IMR-90 (cell line): ENCODE data around the gene PRKAR1B. TPM values are rescaled to one million over a fixed set of nuclear protein-coding genes. Genes with fewer than 3 reads are reported as not detected.

Experiments used
- ATAC-seq: fragments of 200-7000 bp; cut with Tn5 transposase; 2 replicates; pipeline ENCODE4 v1.9.1; 2020; ENCODE audit warnings: low read depth, mild to moderate bottlenecking, moderate library complexity
- BruUV-seq: library from RNA; stranded (reverse); fragments of 400-500 nt; replicated peaks from 2 replicates; lab custom pipeline; 2021; lab: Mats Ljungman, UMichigan
- CTCF ChIA-PET: fragments of 300-600 bp; formaldehyde crosslinking; extraction: SDS; loops from one replicate; lab custom pipeline; 2021; ENCODE audit warnings: antibody characterized with exemption; lab: Yijun Ruan, JAX
- POLR2A ChIA-PET: fragments of 300-600 bp; sonication (Branson Sonifier 250); formaldehyde crosslinking; loops from one replicate; lab custom pipeline; 2022; ENCODE audit warnings: antibody characterized with exemption; ENCODE audit not compliant: unreplicated experiment; lab: Charles Lee
- DNase-seq: peaks from one replicate; pipeline ENCODE4 v3.0.0; 2013
- H2AFZ ChIP-seq: replicated peaks from 2 replicates; pipeline ENCODE3; 2013; ENCODE audit warnings: low read length, mild to moderate bottlenecking; ENCODE audit not compliant: poor library complexity
- H2AK5ac ChIP-seq: 2 replicates; pipeline ENCODE4 v1.6.1; 2013; ENCODE audit warnings: low read depth, low read length, inconsistent platforms
- H2AK9ac ChIP-seq: replicated peaks from 2 replicates; pipeline ENCODE3; 2013; ENCODE audit warnings: mild to moderate bottlenecking, low read depth, low read length, moderate library complexity; ENCODE audit not compliant: poor library complexity
- H2BK120ac ChIP-seq: 2 replicates; pipeline ENCODE4 v1.6.1; 2013; ENCODE audit warnings: low read depth, low read length, inconsistent platforms
- H2BK15ac ChIP-seq: 3 replicates; pipeline ENCODE4 v1.6.1; 2013; ENCODE audit warnings: low read depth, low read length, inconsistent platforms
- H2BK20ac ChIP-seq: 2 replicates; pipeline ENCODE4 v1.6.1; 2013; ENCODE audit warnings: low read depth, mild to moderate bottlenecking, inconsistent platforms, low read length, moderate library complexity
- H2BK5ac ChIP-seq: 2 replicates; pipeline ENCODE4 v1.6.1; 2013; ENCODE audit warnings: mild to moderate bottlenecking, low read depth, low read length, inconsistent platforms; ENCODE audit not compliant: poor library complexity, severe bottlenecking
- H3K14ac ChIP-seq: replicated peaks from 2 replicates; pipeline ENCODE4 v1.6.1; 2013; ENCODE audit warnings: low read depth, low read length, inconsistent platforms
- H3K18ac ChIP-seq: 2 replicates; pipeline ENCODE4 v1.6.1; 2013; ENCODE audit warnings: low read depth, low read length, control low read depth
- H3K23ac ChIP-seq: 2 replicates; pipeline ENCODE4 v1.6.1; 2013; ENCODE audit warnings: low read depth, low read length, inconsistent platforms
- H3K27ac ChIP-seq: 2 replicates; pipeline ENCODE4 v1.5.1; 2013; ENCODE audit warnings: mild to moderate bottlenecking, control low read depth, low read length; ENCODE audit not compliant: insufficient read depth
- H3K27me3 ChIP-seq: 2 replicates; pipeline ENCODE4 v1.6.1; 2013; ENCODE audit warnings: low read length; ENCODE audit not compliant: control insufficient read depth, insufficient read depth
- H3K36me3 ChIP-seq: 2 replicates; pipeline ENCODE4 v1.6.1; 2013; ENCODE audit warnings: low read length, mixed read lengths; ENCODE audit not compliant: control insufficient read depth, insufficient read depth
- H3K4ac ChIP-seq: 2 replicates; pipeline ENCODE4 v1.6.1; 2013; ENCODE audit warnings: low read depth, low read length, inconsistent platforms
- H3K4me1 ChIP-seq: 2 replicates; pipeline ENCODE4 v1.6.1; 2013; ENCODE audit warnings: low read length, mixed read lengths; ENCODE audit not compliant: control insufficient read depth, insufficient read depth
- H3K4me2 ChIP-seq: 2 replicates; pipeline ENCODE4 v1.6.1; 2013; ENCODE audit warnings: low read depth, mild to moderate bottlenecking, control low read depth, low read length, moderate library complexity
- H3K4me3 ChIP-seq: 2 replicates; pipeline ENCODE4 v1.5.1; 2013; ENCODE audit warnings: low read depth, mild to moderate bottlenecking, control low read depth, low read length, moderate library complexity; ENCODE audit not compliant: insufficient read depth
- H3K56ac ChIP-seq: 2 replicates; pipeline ENCODE4 v1.6.1; 2013; ENCODE audit warnings: low read length, inconsistent platforms; ENCODE audit not compliant: insufficient read depth; ENCODE audit errors: extremely low read depth
- H3K79me1 ChIP-seq, 2 experiments: 2 replicates each; pipeline ENCODE4 v1.6.1; 2013; ENCODE audit warnings: low read length in 2 of 2, inconsistent platforms in 1 of 2, low read depth in 1 of 2
- H3K9ac ChIP-seq: 2 replicates; pipeline ENCODE4 v1.6.1; 2013; ENCODE audit warnings: low read depth, low read length, control low read depth
- H3K9me1 ChIP-seq: 2 replicates; pipeline ENCODE4 v1.6.1; 2013; ENCODE audit warnings: low read length, inconsistent platforms; ENCODE audit not compliant: insufficient read depth
- H3K9me3 ChIP-seq: 2 replicates; pipeline ENCODE4 v1.6.1; 2013; ENCODE audit warnings: low read length; ENCODE audit not compliant: control insufficient read depth, insufficient read depth
- H4K20me1 ChIP-seq: 2 replicates; pipeline ENCODE4 v1.6.1; 2013; ENCODE audit warnings: low read length, inconsistent platforms; ENCODE audit not compliant: insufficient read depth
- H4K5ac ChIP-seq: 2 replicates; pipeline ENCODE4 v1.6.1; 2013; ENCODE audit warnings: mild to moderate bottlenecking, low read depth, low read length, control low read depth
- H4K8ac ChIP-seq, 2 experiments: 2 replicates each; pipeline ENCODE4 v1.6.1; 2013; ENCODE audit warnings: low read depth in 2 of 2, low read length in 2 of 2, control low read depth in 1 of 2, inconsistent platforms in 1 of 2
- H4K91ac ChIP-seq: 2 replicates; pipeline ENCODE4 v1.6.1; 2013; ENCODE audit warnings: low read depth, low read length, inconsistent platforms; ENCODE audit not compliant: insufficient read depth
- CEBPB ChIP-seq: IDR thresholded peaks from 2 replicates; pipeline ENCODE4 v1.6.1; 2012; ENCODE audit warnings: low read depth, low read length, improper control_type of control experiment
- CHD1 ChIP-seq: IDR thresholded peaks from 2 replicates; pipeline ENCODE4 v1.6.1; 2012; ENCODE audit warnings: low read depth, low read length, improper control_type of control experiment
- CTCF ChIP-seq: conservative IDR thresholded peaks from 2 replicates; pipeline ENCODE4 v1.5.1; 2012; ENCODE audit warnings: mild to moderate bottlenecking, low read depth, low read length, improper control_type of control experiment
- ELK1 ChIP-seq: fragments of 150-350 bp; IDR thresholded peaks from 2 replicates; pipeline ENCODE4 v1.6.1; 2016; ENCODE audit warnings: low read depth, mild to moderate bottlenecking, low read length, moderate library complexity, borderline replicate concordance
- FOS ChIP-seq: fragments of 150-350 bp; IDR thresholded peaks from 2 replicates; pipeline ENCODE4 v1.6.1; 2016; ENCODE audit warnings: low read depth, low read length
- MAFK ChIP-seq: IDR thresholded peaks from 2 replicates; pipeline ENCODE4 v1.6.1; 2012; ENCODE audit warnings: low read depth, low read length, improper control_type of control experiment
- MAZ ChIP-seq: IDR thresholded peaks from 2 replicates; pipeline ENCODE4 v1.6.1; 2012; ENCODE audit warnings: low read depth, mild to moderate bottlenecking, low read length, improper control_type of control experiment, moderate library complexity, borderline replicate concordance
- MXI1 ChIP-seq: IDR thresholded peaks from 2 replicates; pipeline ENCODE4 v1.6.1; 2012; ENCODE audit warnings: low read depth, mild to moderate bottlenecking, low read length, moderate library complexity, borderline replicate concordance
- NFE2L2 ChIP-seq: fragments of 150-350 bp; IDR thresholded peaks from 2 replicates; pipeline ENCODE4 v1.6.1; 2016; ENCODE audit warnings: low read depth, mild to moderate bottlenecking, low read length
- POLR2A ChIP-seq: IDR thresholded peaks from 2 replicates; pipeline ENCODE4 v1.6.1; 2012; ENCODE audit warnings: mild to moderate bottlenecking, low read depth, low read length
- RFX5 ChIP-seq: IDR thresholded peaks from 2 replicates; pipeline ENCODE4 v1.8.0; 2012; ENCODE audit warnings: low read depth, mild to moderate bottlenecking, low read length, moderate library complexity
- WGBS, 2 experiments: methylation state at CpG; one replicate each; pipeline versions ENCODE4 v1.1.5 to v1.1.7; 2013; ENCODE audit warnings: missing lambda C conversion rate in 2 of 2; ENCODE audit not compliant: insufficient read length in 1 of 2; ENCODE audit errors: extremely low coverage in 2 of 2; 5-methylcytosine and 5-hydroxymethylcytosine counted together
- dilution Hi-C: fragments of 300-500 bp; cut with HindIII; formaldehyde crosslinking; loops from one replicate; pipeline ENCODE4 v1.14.3; 2018; ENCODE audit warnings: low sequenced_read_pairs; ENCODE audit not compliant: unreplicated experiment
- in situ Hi-C: fragments of 300-500 bp; cut with MboI; formaldehyde crosslinking; loops from 3 replicates; pipeline ENCODE4 v1.14.3; 2019; ENCODE audit warnings: low sequenced_read_pairs, inconsistent platforms, mixed read lengths
- intact Hi-C: fragments of 100-400 bp; cut with micrococcal nuclease; formaldehyde crosslinking; loops from 2 replicates; pipeline ENCODE4 v1.10.0; 2022
- polyA plus RNA-seq, 3 experiments: library from polyadenylated mRNA; depleted of rRNA; stranded (reverse); fragments of >200 nt; gene quantifications; 2 replicates each; pipeline ENCODE4 v1.2.3, GENCODE V29; 2012; ENCODE audit warnings: low replicate concordance in 1 of 3
- total RNA-seq: library from RNA; depleted of rRNA; stranded (reverse); fragments of >200 nt; gene quantifications from 2 replicates; pipeline ENCODE4 v1.2.3, GENCODE V29; 2012

Gene PRKAR1B
- total and polyA plus RNA-seq, 2 of the 4 experiments (the other 2 are of a cell fraction), result 15.2 to 20.2 TPM

GRCh38 chr7:533266-533665 is 193.8 kb downstream of the PRKAR1B start:
- H4K91ac ChIP-seq, result no peak overlapping the region
- H2AK5ac ChIP-seq, result no peak overlapping the region
- no peaks in the 10 kb centered on the region for H3K9me3 ChIP-seq
- no peak overlapping the region for H2BK20ac ChIP-seq
- no peaks in the 10 kb centered on the region for H4K20me1 ChIP-seq
- H3K4me3 ChIP-seq, result no peak overlapping the region
- dilution Hi-C loops, result no loop called here
- no peak overlapping the region for H3K23ac ChIP-seq
- H2BK15ac ChIP-seq, result no peak overlapping the region
- in situ Hi-C loops, result loop anchor here (10.0 kb wide), 1 partner anchor 342 kb away; the partner anchor contains the start of gene GET4
- ATAC-seq (no peak), DNase-seq (no peak)
- H4K5ac ChIP-seq, result no peak overlapping the region
- H3K14ac ChIP-seq, result no peak overlapping the region
- POLR2A ChIA-PET, result no interaction called here
- no peak overlapping the region for H3K18ac ChIP-seq
- H3K36me3 ChIP-seq, result no peaks in the 10 kb centered on the region
- H3K56ac ChIP-seq, result no peak overlapping the region
- intact Hi-C loops, result no loop called here
- no peak overlapping the region for H3K9ac ChIP-seq
- H2AK9ac ChIP-seq, result no peak overlapping the region
- H3K27ac ChIP-seq, result no peak overlapping the region
- H4K8ac ChIP-seq, result no peak overlapping the region
- no peak for TF ChIP-seq RFX5
- TF ChIP-seq FOS, result no peak
- no peak for TF ChIP-seq MAZ
- no peak for TF ChIP-seq MAFK
- no peak for TF ChIP-seq CTCF
- TF ChIP-seq POLR2A, result no peak
- no peak for TF ChIP-seq CEBPB
- TF ChIP-seq CHD1, result no peak
- no peak for TF ChIP-seq NFE2L2
- no peak for TF ChIP-seq ELK1
- TF ChIP-seq MXI1, result no peak
- 60% methylated on average over 13 of the region's 17 CpGs; no CpG with 5 or more reads in 1 of the 2 experiments for WGBS, 2 experiments
- H2AFZ ChIP-seq, result peak overlapping the region; percentile 21
- peaks cover 5% of the 10 kb centered on the region for H3K4me1 ChIP-seq
- peaks cover 28% of the 10 kb centered on the region for H3K27me3 ChIP-seq
- BruUV-seq, result no TSS peak
- no peak overlapping the region for H2BK120ac ChIP-seq
- CTCF ChIA-PET, result no interaction called here
- no peak overlapping the region for H3K4me2 ChIP-seq
- no peak overlapping the region for H3K4ac ChIP-seq
- H3K9me1 ChIP-seq, result no peaks in the 10 kb centered on the region
- no peaks in the 10 kb centered on the region for H3K79me1 ChIP-seq
- no peak overlapping the region for H2BK5ac ChIP-seq
